ENCODE results near the gene SLC17A5.
A peak's percentile ranks its signal among the peaks of the same experiment; 100 is the strongest.
"Not testable (repeated sequence)": the region's sequence is repeated elsewhere in the genome, so short reads cannot be mapped to it uniquely, and the experiment has no call there.

Gene SLC17A5

GRCh38 chr6:73665686-73666319, 12.0 kb upstream of the SLC17A5 start:
- DNase-seq, result peak in 1 of 4 experiments; percentile 21

GRCh38 chr6:73664701-73665100, 10.9 kb upstream of the SLC17A5 start:
- DNase-seq, result peak in 2 of 4 experiments; percentile 32 to 54

- no peak for DNase-seq
Measured at GRCh38 chr6:73657201-73657600, 3.4 kb upstream of the SLC17A5 start.

GRCh38 chr6:73656531-73657145, 2.8 kb upstream of the SLC17A5 start:
- DNase-seq, result no peak

GRCh38 chr6:73655341-73655917, 1.6 kb upstream of the SLC17A5 start:
- DNase-seq, result peak in 1 of 4 experiments; percentile 10

- peak; percentile 77 to 85 (median 84) for DNase-seq
Measured at GRCh38 chr6:73652637-73653570, 888 bp downstream of the SLC17A5 start.

GRCh38 chr6:73649783-73650182, 4.0 kb downstream of the SLC17A5 start:
- no peak for DNase-seq

GRCh38 chr6:73648166-73648565, 5.6 kb downstream of the SLC17A5 start:
- DNase-seq, result no peak

- no peak for DNase-seq
Measured at GRCh38 chr6:73644941-73645591, 8.7 kb downstream of the SLC17A5 start.

- DNase-seq, result no peak
Measured at GRCh38 chr6:73644030-73644429, 9.8 kb downstream of the SLC17A5 start.

- no peak for DNase-seq
Measured at GRCh38 chr6:73642530-73642929, 11.3 kb downstream of the SLC17A5 start.

GRCh38 chr6:73640179-73640750, 13.5 kb downstream of the SLC17A5 start:
- no peak for DNase-seq

- no peak for DNase-seq
Measured at GRCh38 chr6:73639040-73639439, 14.8 kb downstream of the SLC17A5 start.

- no peak for DNase-seq
Measured at GRCh38 chr6:73637404-73637803, 16.4 kb downstream of the SLC17A5 start.

- DNase-seq, result no peak
Measured at GRCh38 chr6:73636048-73636447, 17.7 kb downstream of the SLC17A5 start.

- DNase-seq, result no peak
Measured at GRCh38 chr6:73632346-73632745, 21.4 kb downstream of the SLC17A5 start.

GRCh38 chr6:73631849-73632248, 21.9 kb downstream of the SLC17A5 start:
- no peak for DNase-seq

GRCh38 chr6:73630401-73630800, 23.4 kb downstream of the SLC17A5 start:
- DNase-seq, result no peak

GRCh38 chr6:73624896-73625295, 28.9 kb downstream of the SLC17A5 start:
- DNase-seq, result peak in 3 of 4 experiments; percentile 15 to 65 (median 55)

- not testable (repeated sequence) for DNase-seq
Measured at GRCh38 chr6:73623480-73623879, 30.3 kb downstream of the SLC17A5 start.

- not testable (repeated sequence) for DNase-seq
Measured at GRCh38 chr6:73618082-73618481, 35.7 kb downstream of the SLC17A5 start.

GRCh38 chr6:73614802-73615201, 39.0 kb downstream of the SLC17A5 start:
- no peak for DNase-seq

Data from suppressor macrophage (primary cell).